Right lobe of liver (tissue), 6 donors: ENCODE data around the gene ATP4A. TPM values are rescaled to one million over a fixed set of nuclear protein-coding genes. Genes with fewer than 3 reads are reported as not detected.
A peak's percentile ranks its signal among the peaks of the same experiment; 100 is the strongest.

Experiments used
- ATAC-seq, 4 donors: fragments of 200-7000 bp; cut with Tn5 transposase; one replicate each; pipeline ENCODE4 v1.9.1; 2020; ENCODE audit warnings: mild to moderate bottlenecking in 4 of 4, moderate library complexity in 4 of 4
- DNase-seq, 3 donors: peaks; one replicate each; pipeline ENCODE4 v3.0.0-alpha.2; 2020
- H3K27ac ChIP-seq, 3 donors: fragments of 200-600 bp; one replicate each; pipeline ENCODE4 v1.8.0; 2022
- H3K27me3 ChIP-seq, 2 donors: fragments of 200-600 bp; one replicate each; pipeline ENCODE4 v1.8.0; 2022
- H3K36me3 ChIP-seq, 4 donors: fragments of 200-600 bp; sonication (generic) in 1 of 4; one replicate each; pipeline versions ENCODE4 v1.5.1 to v1.8.0; 2017 to 2022; ENCODE audit warnings: control low read depth in 1 of 4
- H3K4me1 ChIP-seq, 4 donors: fragments of 200-600 bp; sonication (generic) in 1 of 4; one replicate each; pipeline versions ENCODE4 v1.5.1 to v1.8.0; 2017 to 2022; ENCODE audit warnings: control low read depth in 1 of 4
- H3K4me3 ChIP-seq, 3 donors: fragments of 200-600 bp; one replicate each; pipeline ENCODE4 v1.8.0; 2022
- H3K9me3 ChIP-seq, 4 donors: fragments of 200-600 bp; sonication (generic) in 1 of 4; one replicate each; pipeline versions ENCODE4 v1.5.1 to v1.8.0; 2017 to 2022; ENCODE audit warnings: control low read depth in 1 of 4
- CTCF ChIP-seq, 4 donors: fragments of 200-600 bp in 3 of 4; fragments of 450-650 bp in 1 of 4; IDR thresholded peaks; one replicate each; pipeline versions ENCODE4 v1.5.1 to v1.8.0; 2016 to 2022; ENCODE audit warnings: antibody characterized with exemption in 4 of 4, mild to moderate bottlenecking in 2 of 4
- POLR2A ChIP-seq: fragments of 450-650 bp; IDR thresholded peaks from one replicate; pipeline ENCODE4 v1.6.1; 2017; ENCODE audit warnings: antibody characterized with exemption, mild to moderate bottlenecking
- WGBS: methylation state at CpG from one replicate; pipeline ENCODE4 v1.1.6; 2018; ENCODE audit warnings: low coverage, low lambda C conversion rate; ENCODE audit not compliant: insufficient coverage; ENCODE audit errors: missing lambda C conversion rate; 5-methylcytosine and 5-hydroxymethylcytosine counted together
- intact Hi-C, 2 donors: fragments of 100-400 bp; cut with DNase I; formaldehyde crosslinking; loops; one replicate each; pipeline versions ENCODE4 v1.11.2 to v1.14.1; 2022
- total RNA-seq, 6 experiments: library from RNA; depleted of rRNA in 2 of 6; stranded (reverse); fragments of >200 nt in 2 of 6; fragmentation: NEBNext Ultra II Directional in 3 of 6; extraction: Animal tissue kit (Norgen Biotek cat#: 25700) in 3 of 6; gene quantifications; one replicate each; pipeline versions ENCODE4 v1.1.0 to v1.2.4, GENCODE V29; 2016 to 2023
- donor health status: DM: no; HTN: yes; CAD: no.
- donor health status: DM: no; HTN: no; CAD: no.
- donor health status: DM: no; HTN: no; CAD: no.
- donor health status: DM: no; HTN: yes; CAD: no.
- donor health status: DM: no; HTN: yes; CAD: no.

ATP4A gene
- total RNA-seq, 6 experiments from 2014 or later: 0.06 TPM; not detected in 5

GRCh38 chr19:35513628-35514281, 49.7 kb downstream of the ATP4A start, which contains the start of gene DMKN:
Gene DMKN (minus strand): TSS chr19:35513649. CDS start chr19:35513475, 174 bp downstream.
- no peak within 1 kb of the TSS for H3K4me3 ChIP-seq
- DNase-seq: no peak
- no peaks in the 10 kb centered on the region for H3K9me3 ChIP-seq
- TF ChIP-seq POLR2A (no peak), CTCF (IDR thresholded peaks at IDR 0.05) (no peak)
- peaks cover 0 to 10% (median 0%) of the 10 kb centered on the region in 4 donors for H3K4me1 ChIP-seq
- no peak for ATAC-seq
- 34% methylated on average over 11 of the region's 15 CpGs for whole genome bisulfite sequencing
- no peak within 1 kb of the TSS for H3K27ac ChIP-seq
- intact Hi-C loops: no loop called here
- H3K36me3 ChIP-seq: no peaks in the 10 kb centered on the region
- H3K27me3 ChIP-seq: no peaks in the 10 kb centered on the region

GRCh38 chr19:35512831-35513627, 50.4 kb downstream of the ATP4A start:
- DNase-seq (no peak), ATAC-seq (no peak)
- no peak for TF ChIP-seq CTCF (IDR thresholded peaks at IDR 0.05)
- no peak for TF ChIP-seq POLR2A
- intact Hi-C loops: no loop called here
- no peak overlapping the region for H3K27ac ChIP-seq
- H3K4me3 ChIP-seq: no peak overlapping the region
- H3K36me3 ChIP-seq: no peaks in the 10 kb centered on the region
- H3K27me3 ChIP-seq: no peaks in the 10 kb centered on the region
- WGBS: 60% methylated on average over 3 of the region's 15 CpGs
- H3K4me1 ChIP-seq: peaks cover 0 to 10% (median 0%) of the 10 kb centered on the region in 4 donors
- H3K9me3 ChIP-seq: no peaks in the 10 kb centered on the region

DNA sequence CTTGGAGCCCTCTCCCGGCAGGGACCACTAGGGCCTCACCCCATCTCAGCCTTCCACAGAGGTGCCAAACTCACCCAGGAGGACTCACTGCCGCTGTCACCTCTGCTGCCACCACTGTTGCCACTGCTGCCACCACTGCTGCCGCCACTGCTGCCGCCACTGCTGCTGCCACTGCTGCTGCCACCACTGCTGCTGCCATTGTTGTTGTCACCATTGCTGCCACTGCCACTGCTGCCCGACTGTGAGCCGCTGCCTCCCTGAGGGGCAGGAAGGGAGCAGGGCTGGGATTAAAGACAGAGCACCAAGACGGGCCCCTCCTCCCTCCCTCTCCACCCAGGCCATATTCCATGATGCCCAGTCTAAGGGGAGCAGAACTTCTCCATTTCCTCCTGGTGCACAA, 52.1 kb downstream of the ATP4A start:
- no CpG with 5 or more reads among the region's 7 CpGs for WGBS
- Histone ChIP-seq H3K27ac (no peak overlapping the region), H3K4me3 (no peak overlapping the region), H3K9me3 (no peaks in the 10 kb centered on the region), H3K36me3 (no peaks in the 10 kb centered on the region), H3K4me1 (peaks cover 0 to 10% (median 0%) of the 10 kb centered on the region in 4 donors), H3K27me3 (no peaks in the 10 kb centered on the region)
- DNase-seq: no peak
- TF ChIP-seq POLR2A (no peak), CTCF (IDR thresholded peaks at IDR 0.05) (no peak)
- ATAC-seq: no peak
- intact Hi-C loops: no loop called here

GRCh38 chr19:35510626-35510964, 52.9 kb downstream of the ATP4A start:
- no peak overlapping the region for H3K27ac ChIP-seq
- H3K36me3 ChIP-seq: no peaks in the 10 kb centered on the region
- no peak for DNase-seq
- 0% methylated on average over 7 of the region's 15 CpGs for WGBS
- H3K4me3 ChIP-seq: no peak overlapping the region
- intact Hi-C loops: no loop called here
- no peaks in the 10 kb centered on the region for H3K9me3 ChIP-seq
- peaks cover 0 to 10% (median 0%) of the 10 kb centered on the region in 4 donors for H3K4me1 ChIP-seq
- no peak for ATAC-seq
- no peaks in the 10 kb centered on the region for H3K27me3 ChIP-seq
- TF ChIP-seq CTCF (IDR thresholded peaks at IDR 0.05): peak in 1 of 4 donors; percentile 1
- TF ChIP-seq POLR2A: no peak
